ENCODE results near the gene FMN1.

DNA sequence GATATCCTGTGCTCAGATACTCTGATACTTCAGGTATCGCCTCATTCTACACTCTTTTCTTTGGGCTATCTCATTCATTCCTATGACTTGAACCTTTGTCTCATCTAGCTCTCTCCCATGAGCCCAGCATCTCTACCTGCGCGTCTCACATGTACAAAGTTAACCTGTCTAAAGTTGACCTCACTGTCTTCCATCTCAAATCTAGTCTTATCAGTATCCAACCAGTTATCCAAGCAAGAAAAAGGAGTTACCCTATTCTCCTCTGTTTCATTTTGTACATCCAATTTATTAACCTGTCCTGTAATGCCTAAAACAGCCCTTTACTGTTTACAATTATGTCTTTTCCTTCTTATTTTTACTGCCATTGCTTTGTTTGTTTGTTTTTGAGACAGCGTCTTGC lies 342.5 kb downstream of the FMN1 start:
- TF ChIP-seq, protein P1, sequence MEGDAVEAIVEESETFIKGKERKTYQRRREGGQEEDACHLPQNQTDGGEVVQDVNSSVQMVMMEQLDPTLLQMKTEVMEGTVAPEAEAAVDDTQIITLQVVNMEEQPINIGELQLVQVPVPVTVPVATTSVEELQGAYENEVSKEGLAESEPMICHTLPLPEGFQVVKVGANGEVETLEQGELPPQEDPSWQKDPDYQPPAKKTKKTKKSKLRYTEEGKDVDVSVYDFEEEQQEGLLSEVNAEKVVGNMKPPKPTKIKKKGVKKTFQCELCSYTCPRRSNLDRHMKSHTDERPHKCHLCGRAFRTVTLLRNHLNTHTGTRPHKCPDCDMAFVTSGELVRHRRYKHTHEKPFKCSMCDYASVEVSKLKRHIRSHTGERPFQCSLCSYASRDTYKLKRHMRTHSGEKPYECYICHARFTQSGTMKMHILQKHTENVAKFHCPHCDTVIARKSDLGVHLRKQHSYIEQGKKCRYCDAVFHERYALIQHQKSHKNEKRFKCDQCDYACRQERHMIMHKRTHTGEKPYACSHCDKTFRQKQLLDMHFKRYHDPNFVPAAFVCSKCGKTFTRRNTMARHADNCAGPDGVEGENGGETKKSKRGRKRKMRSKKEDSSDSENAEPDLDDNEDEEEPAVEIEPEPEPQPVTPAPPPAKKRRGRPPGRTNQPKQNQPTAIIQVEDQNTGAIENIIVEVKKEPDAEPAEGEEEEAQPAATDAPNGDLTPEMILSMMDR (IDR thresholded peaks at IDR 0.05): no peak
- no peak for TF ChIP-seq POLR2A (IDR thresholded peaks at IDR 0.05)

Measured in transverse colon (tissue), 3 donors.